WI38 (cell line): Measurements from ENCODE around the gene INO80E.

ENCODE experiments used
- H3K4me3 ChIP-seq: 2 replicates; pipeline ENCODE4 v1.5.1; 2011; ENCODE audit warnings: low read depth, mild to moderate bottlenecking, control low read depth, low read length
- TF ChIP-seq, protein P1 (sequence below): IDR thresholded peaks from 2 replicates; pipeline ENCODE4 v1.5.1; 2012; ENCODE audit warnings: low read depth, mild to moderate bottlenecking, control low read depth, low read length

Gene INO80E

GRCh38 chr16:29984764-29985147, 11.3 kb upstream of the INO80E start:
- TF ChIP-seq, protein P1, sequence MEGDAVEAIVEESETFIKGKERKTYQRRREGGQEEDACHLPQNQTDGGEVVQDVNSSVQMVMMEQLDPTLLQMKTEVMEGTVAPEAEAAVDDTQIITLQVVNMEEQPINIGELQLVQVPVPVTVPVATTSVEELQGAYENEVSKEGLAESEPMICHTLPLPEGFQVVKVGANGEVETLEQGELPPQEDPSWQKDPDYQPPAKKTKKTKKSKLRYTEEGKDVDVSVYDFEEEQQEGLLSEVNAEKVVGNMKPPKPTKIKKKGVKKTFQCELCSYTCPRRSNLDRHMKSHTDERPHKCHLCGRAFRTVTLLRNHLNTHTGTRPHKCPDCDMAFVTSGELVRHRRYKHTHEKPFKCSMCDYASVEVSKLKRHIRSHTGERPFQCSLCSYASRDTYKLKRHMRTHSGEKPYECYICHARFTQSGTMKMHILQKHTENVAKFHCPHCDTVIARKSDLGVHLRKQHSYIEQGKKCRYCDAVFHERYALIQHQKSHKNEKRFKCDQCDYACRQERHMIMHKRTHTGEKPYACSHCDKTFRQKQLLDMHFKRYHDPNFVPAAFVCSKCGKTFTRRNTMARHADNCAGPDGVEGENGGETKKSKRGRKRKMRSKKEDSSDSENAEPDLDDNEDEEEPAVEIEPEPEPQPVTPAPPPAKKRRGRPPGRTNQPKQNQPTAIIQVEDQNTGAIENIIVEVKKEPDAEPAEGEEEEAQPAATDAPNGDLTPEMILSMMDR, result no peak
- no peak overlapping the region for H3K4me3 ChIP-seq

- no peak overlapping the region for H3K4me3 ChIP-seq
- TF ChIP-seq, protein P1, result no peak
Measured at GRCh38 chr16:29985271-29985811, 10.7 kb upstream of the INO80E start.

DNA sequence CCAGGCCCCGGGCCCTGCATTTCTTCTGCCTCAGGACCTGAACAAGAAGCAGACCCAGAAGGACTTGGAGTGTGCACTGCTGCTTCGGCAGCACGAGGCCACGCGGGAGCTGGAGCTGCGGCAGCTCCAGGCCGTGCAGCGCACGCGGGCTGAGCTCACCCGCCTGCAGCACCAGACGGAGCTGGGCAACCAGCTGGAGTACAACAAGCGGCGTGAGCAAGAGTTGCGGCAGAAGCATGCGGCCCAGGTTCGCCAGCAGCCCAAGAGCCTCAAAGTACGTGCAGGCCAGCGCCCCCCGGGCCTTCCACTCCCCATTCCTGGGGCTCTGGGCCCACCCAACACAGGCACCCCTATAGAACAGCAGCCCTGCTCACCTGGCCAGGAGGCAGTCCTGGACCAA, 9.8 kb upstream of the INO80E start:
- TF ChIP-seq, protein P1, result no peak

GRCh38 chr16:29986931-29987330, 9.1 kb upstream of the INO80E start:
- no peak overlapping the region for H3K4me3 ChIP-seq
- TF ChIP-seq, protein P1, result no peak

More for the DNA sequence above, 9.8 kb upstream of the INO80E start:
- no peak overlapping the region for H3K4me3 ChIP-seq

- TF ChIP-seq, protein P1, result no peak
- no peak overlapping the region for H3K4me3 ChIP-seq
Measured at GRCh38 chr16:29987371-29988085, 8.5 kb upstream of the INO80E start.

DNA sequence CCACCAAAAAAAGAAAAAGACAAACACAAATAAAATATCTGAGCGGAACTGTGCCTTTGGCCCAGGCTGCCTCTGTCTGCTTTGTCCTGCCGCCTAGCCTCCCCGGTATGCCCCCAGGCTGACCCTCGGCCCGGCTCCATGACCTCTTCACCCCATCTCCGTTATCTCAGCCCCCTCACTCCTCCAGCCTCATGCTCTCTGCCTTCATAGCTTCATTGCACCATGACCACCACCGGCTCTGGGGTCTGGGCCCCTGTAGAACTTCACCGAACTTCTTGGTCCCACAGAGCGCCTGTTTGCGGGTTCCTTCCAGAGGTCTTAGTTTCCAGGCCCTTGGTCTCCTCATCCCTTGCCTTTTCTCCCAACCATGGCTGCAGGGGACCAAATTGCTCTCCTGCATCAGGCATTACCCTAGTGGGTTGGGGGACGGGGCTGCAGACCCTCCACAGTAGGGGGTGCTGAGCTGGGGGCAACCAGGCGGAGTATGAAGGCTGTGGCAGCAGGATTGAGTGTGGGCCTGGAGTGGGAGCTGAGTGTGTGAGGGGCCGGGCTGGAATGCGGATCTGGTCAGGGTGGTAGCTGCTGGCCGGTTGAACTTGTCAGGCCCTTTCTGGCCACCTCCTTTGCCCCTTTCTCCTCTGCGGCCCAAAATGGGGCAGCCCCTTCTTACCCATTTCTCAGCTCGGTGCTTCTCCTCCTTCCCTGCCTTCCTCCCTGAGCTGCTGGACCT, 7.5 kb upstream of the INO80E start:
- TF ChIP-seq, protein P1, result no peak
- H3K4me3 ChIP-seq, result no peak overlapping the region

GRCh38 chr16:29989111-29989858, 6.8 kb upstream of the INO80E start:
- no peak overlapping the region for H3K4me3 ChIP-seq
- TF ChIP-seq, protein P1, result no peak
